Measurements from ENCODE around the gene XAGE1B. TPM values are rescaled to one million over a fixed set of nuclear protein-coding genes. Genes with fewer than 3 reads are reported as not detected.
"Not testable (repeated sequence)": the region's sequence is repeated elsewhere in the genome, so short reads cannot be mapped to it uniquely, and the experiment has no call there.

Gene XAGE1B, protein sequence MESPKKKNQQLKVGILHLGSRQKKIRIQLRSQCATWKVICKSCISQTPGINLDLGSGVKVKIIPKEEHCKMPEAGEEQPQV
- total RNA-seq (ENCODE audit: low replicate concordance): not detected in 2 replicates

DNA sequence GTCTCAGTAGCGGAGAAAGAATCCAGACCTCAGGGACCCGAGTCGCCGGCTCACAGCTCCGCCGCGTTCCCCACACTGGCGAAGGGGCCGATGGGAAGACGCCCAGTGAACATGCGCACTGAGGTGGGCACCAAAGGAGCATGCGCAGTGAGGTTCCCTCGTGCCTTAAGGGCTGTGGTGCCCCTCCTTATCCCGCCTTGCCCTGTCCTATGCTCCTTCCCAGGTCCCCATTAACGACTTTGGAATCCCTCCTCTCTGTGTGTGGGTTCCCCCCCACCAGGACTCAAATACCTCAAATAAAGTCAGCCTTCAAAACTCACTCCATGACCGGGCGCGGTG, at the start of gene XAGE1B:
Gene XAGE1B, minus strand, starts transcription at position 77 of the 339 bp plus-strand sequence. CDS start 1,536 bp downstream, outside the sequence.
- H3K4me3 Mint-ChIP-seq; H3K9me3 ChIP-seq (ENCODE audit: low read depth); H3K4me1 ChIP-seq; DNase-seq (ENCODE audit: low spot score); H4K20me1 ChIP-seq (ENCODE audit: low read depth); H2AFZ ChIP-seq (replicated peaks); H3K27me3 Mint-ChIP-seq (ENCODE audit: insufficient read depth, low read depth); H3K79me2 ChIP-seq (ENCODE audit: low read depth); H3K4me3 ChIP-seq; H3K9me3 Mint-ChIP-seq; H3K27me3 ChIP-seq; H3K36me3 ChIP-seq; H3K36me3 Mint-ChIP-seq; H3K9ac ChIP-seq; H3K27ac Mint-ChIP-seq; H3K4me2 ChIP-seq; H3K27ac ChIP-seq; H3F3A ChIP-seq (ENCODE audit: low read depth); H3K4me1 Mint-ChIP-seq: not testable (repeated sequence)

DNA sequence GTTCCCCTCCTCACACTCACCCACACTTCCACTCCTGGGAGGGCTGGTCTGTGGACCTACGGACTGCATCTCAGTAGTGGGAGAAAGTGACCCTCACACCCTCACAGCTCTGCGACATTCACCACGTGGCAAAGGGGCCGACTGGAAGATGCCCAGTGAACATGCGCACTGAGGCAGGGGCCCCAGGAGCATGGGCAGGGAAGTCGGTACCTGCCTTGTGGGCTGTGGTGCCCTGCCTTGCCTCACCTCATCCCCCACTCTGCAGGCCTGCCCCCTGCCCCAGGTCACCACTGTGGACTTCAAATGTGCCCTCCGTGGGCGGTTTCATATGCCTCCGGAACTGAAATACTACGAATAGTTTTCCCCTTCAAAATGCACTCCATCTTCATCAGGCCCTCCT, 46.2 kb upstream of the XAGE1B start:
- no peaks in the 10 kb centered on the region for H4K20me1 ChIP-seq (ENCODE audit: low read depth)
- H3K79me2 ChIP-seq (ENCODE audit: low read depth): no peaks in the 10 kb centered on the region
- H3K36me3 ChIP-seq: no peaks in the 10 kb centered on the region
- peaks cover 2% of the 10 kb centered on the region for H3K9me3 Mint-ChIP-seq
- no peak overlapping the region for H3K27ac ChIP-seq
- H3K4me1 ChIP-seq: no peaks in the 10 kb centered on the region
- no peaks in the 10 kb centered on the region for H3K36me3 Mint-ChIP-seq
- no peak overlapping the region for H2AFZ ChIP-seq (replicated peaks)
- no peak overlapping the region for H3K4me2 ChIP-seq
- no peaks in the 10 kb centered on the region for H3K27me3 ChIP-seq
- no peak overlapping the region for H3K4me3 Mint-ChIP-seq
- no peaks in the 10 kb centered on the region for H3K4me1 Mint-ChIP-seq
- no peaks in the 10 kb centered on the region for H3F3A ChIP-seq (ENCODE audit: low read depth)
- no peak for TF ChIP-seq EZH2 (IDR thresholded peaks at IDR 0.05)
- TF ChIP-seq, protein P1, sequence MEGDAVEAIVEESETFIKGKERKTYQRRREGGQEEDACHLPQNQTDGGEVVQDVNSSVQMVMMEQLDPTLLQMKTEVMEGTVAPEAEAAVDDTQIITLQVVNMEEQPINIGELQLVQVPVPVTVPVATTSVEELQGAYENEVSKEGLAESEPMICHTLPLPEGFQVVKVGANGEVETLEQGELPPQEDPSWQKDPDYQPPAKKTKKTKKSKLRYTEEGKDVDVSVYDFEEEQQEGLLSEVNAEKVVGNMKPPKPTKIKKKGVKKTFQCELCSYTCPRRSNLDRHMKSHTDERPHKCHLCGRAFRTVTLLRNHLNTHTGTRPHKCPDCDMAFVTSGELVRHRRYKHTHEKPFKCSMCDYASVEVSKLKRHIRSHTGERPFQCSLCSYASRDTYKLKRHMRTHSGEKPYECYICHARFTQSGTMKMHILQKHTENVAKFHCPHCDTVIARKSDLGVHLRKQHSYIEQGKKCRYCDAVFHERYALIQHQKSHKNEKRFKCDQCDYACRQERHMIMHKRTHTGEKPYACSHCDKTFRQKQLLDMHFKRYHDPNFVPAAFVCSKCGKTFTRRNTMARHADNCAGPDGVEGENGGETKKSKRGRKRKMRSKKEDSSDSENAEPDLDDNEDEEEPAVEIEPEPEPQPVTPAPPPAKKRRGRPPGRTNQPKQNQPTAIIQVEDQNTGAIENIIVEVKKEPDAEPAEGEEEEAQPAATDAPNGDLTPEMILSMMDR (IDR thresholded peaks at IDR 0.05): no peak
- no peak for TF ChIP-seq EZH2phosphoT487 (IDR thresholded peaks at IDR 0.05)
- no peak overlapping the region for H3K4me3 ChIP-seq
- H3K27ac Mint-ChIP-seq: no peak overlapping the region
- no peaks in the 10 kb centered on the region for H3K27me3 Mint-ChIP-seq (ENCODE audit: insufficient read depth, low read depth)
- no peaks in the 10 kb centered on the region for H3K9me3 ChIP-seq (ENCODE audit: low read depth)
- no peak for DNase-seq (ENCODE audit: low spot score)
- no peak overlapping the region for H3K9ac ChIP-seq

DNA sequence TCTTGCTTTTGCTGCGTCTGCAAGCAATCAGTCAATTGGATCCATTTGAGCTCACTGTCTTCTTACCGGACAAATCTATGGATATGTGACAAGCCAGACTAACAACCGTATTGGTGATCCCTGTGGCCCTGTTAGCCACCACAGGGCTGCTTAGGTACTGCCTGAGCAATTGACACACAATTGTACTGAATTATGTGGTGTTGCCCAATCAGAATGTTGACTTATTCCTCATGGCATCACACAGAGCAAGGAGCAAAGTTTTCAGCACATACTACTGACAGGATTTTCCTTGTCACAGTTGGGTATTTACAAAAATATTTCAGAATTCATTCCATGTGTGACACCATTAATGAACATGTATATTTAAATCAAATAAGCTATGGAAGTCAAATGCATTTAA, 41.3 kb upstream of the XAGE1B start:
- TF ChIP-seq EZH2phosphoT487 (IDR thresholded peaks at IDR 0.05) (no peak), EZH2 (IDR thresholded peaks at IDR 0.05) (no peak)
- TF ChIP-seq, protein P1 (IDR thresholded peaks at IDR 0.05): no peak
- H3K9ac ChIP-seq: no peak overlapping the region
- no peaks in the 10 kb centered on the region for H4K20me1 ChIP-seq (ENCODE audit: low read depth)
- H3K4me3 ChIP-seq: no peak overlapping the region
- no peak overlapping the region for H3K4me2 ChIP-seq
- H3K36me3 ChIP-seq: no peaks in the 10 kb centered on the region
- H3K79me2 ChIP-seq (ENCODE audit: low read depth): no peaks in the 10 kb centered on the region
- Mint-ChIP-seq H3K36me3 (no peaks in the 10 kb centered on the region), H3K4me1 (no peaks in the 10 kb centered on the region), H3K4me3 (no peak overlapping the region), H3K9me3 (no peaks in the 10 kb centered on the region), H3K27me3 (ENCODE audit: insufficient read depth, low read depth) (no peaks in the 10 kb centered on the region), H3K27ac (no peak overlapping the region)
- no peak for DNase-seq (ENCODE audit: low spot score)
- H3K4me1 ChIP-seq: no peaks in the 10 kb centered on the region
- no peak overlapping the region for H3K27ac ChIP-seq
- no peak overlapping the region for H2AFZ ChIP-seq (replicated peaks)
- H3K27me3 ChIP-seq: no peaks in the 10 kb centered on the region
- no peaks in the 10 kb centered on the region for H3K9me3 ChIP-seq (ENCODE audit: low read depth)
- H3F3A ChIP-seq (ENCODE audit: low read depth): no peaks in the 10 kb centered on the region

DNA sequence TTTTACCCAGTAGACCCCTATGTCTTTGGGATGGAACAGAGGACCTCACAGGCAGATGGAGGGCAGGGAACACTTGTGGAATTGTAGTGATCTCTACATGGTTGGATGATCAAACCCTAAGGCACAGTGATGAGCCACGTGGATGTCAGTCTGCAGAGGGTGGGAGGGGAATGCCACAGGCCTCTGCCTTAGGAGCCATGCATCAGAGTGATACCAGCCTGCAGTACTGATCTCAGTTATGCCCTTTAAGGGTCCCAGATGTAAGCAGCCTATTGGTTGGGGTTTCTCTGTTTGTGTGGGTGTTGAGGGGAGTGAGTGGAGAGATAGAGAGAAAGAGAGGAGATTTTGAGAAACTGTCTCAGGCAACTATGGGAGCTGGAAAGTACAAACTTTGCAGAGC, 39.9 kb upstream of the XAGE1B start:
- no peak overlapping the region for H3K4me3 Mint-ChIP-seq
- no peaks in the 10 kb centered on the region for H3K4me1 Mint-ChIP-seq
- Histone ChIP-seq H3F3A (ENCODE audit: low read depth) (no peaks in the 10 kb centered on the region), H3K79me2 (ENCODE audit: low read depth) (no peaks in the 10 kb centered on the region), H3K4me1 (no peaks in the 10 kb centered on the region), H4K20me1 (ENCODE audit: low read depth) (no peaks in the 10 kb centered on the region), H3K27ac (no peak overlapping the region), H3K9ac (no peak overlapping the region), H2AFZ (replicated peaks) (no peak overlapping the region), H3K4me3 (no peak overlapping the region), H3K4me2 (no peak overlapping the region), H3K27me3 (no peaks in the 10 kb centered on the region), H3K9me3 (ENCODE audit: low read depth) (no peaks in the 10 kb centered on the region), H3K36me3 (no peaks in the 10 kb centered on the region)
- H3K36me3 Mint-ChIP-seq: no peaks in the 10 kb centered on the region
- H3K9me3 Mint-ChIP-seq: peaks cover 2% of the 10 kb centered on the region
- TF ChIP-seq, protein P1 (IDR thresholded peaks at IDR 0.05): no peak
- TF ChIP-seq EZH2phosphoT487 (IDR thresholded peaks at IDR 0.05) (no peak), EZH2 (IDR thresholded peaks at IDR 0.05) (no peak)
- no peak for DNase-seq (ENCODE audit: low spot score)
- H3K27me3 Mint-ChIP-seq (ENCODE audit: insufficient read depth, low read depth): no peaks in the 10 kb centered on the region
- no peak overlapping the region for H3K27ac Mint-ChIP-seq
